ENCODE measurements around the gene BHLHA15.

The BHLHA15 gene

GRCh38 chr7:98213888-98214810, 2.9 kb downstream of the BHLHA15 start:
- H2BK5ac ChIP-seq (ENCODE audit: low read depth, low read length, poor library complexity): no peak overlapping the region
- no peaks in the 10 kb centered on the region for H3K79me2 ChIP-seq (ENCODE audit: control insufficient read depth, insufficient read depth, low read length, poor library complexity)
- no peak overlapping the region for H3K9ac ChIP-seq (ENCODE audit: low read length)
- H3K14ac ChIP-seq (ENCODE audit: low read length): no peak overlapping the region
- no peak overlapping the region for H2AFZ ChIP-seq (ENCODE audit: insufficient read depth, low read length, poor library complexity)
- DNase-seq: peak; percentile 40 to 65
- no peak overlapping the region for H3K23ac ChIP-seq (ENCODE audit: low read length)
- H2BK12ac ChIP-seq (ENCODE audit: low read length): no peak overlapping the region
- H2AK5ac ChIP-seq (ENCODE audit: low read length): no peak overlapping the region
- H2BK120ac ChIP-seq (ENCODE audit: insufficient read depth, low read length, poor library complexity): no peak overlapping the region
- H3K18ac ChIP-seq (ENCODE audit: low read length): no peak overlapping the region
- no peak overlapping the region for H3K4me2 ChIP-seq (ENCODE audit: low read length)
- no peak overlapping the region for H4K91ac ChIP-seq (ENCODE audit: low read depth, low read length)
- no peak overlapping the region for H3K4me3 ChIP-seq (ENCODE audit: low read depth, low read length)
- WGBS (ENCODE audit: extremely low coverage, insufficient coverage, insufficient read length): no CpG with 5 or more reads among the region's 25 CpGs
- H3K36me3 ChIP-seq (ENCODE audit: control insufficient read depth in 1 of 2, insufficient read depth in 2 of 2, low read length in 2 of 2): peaks cover 0 to 3% of the 10 kb centered on the region in 2 experiments
- H3K4me1 ChIP-seq (ENCODE audit: control insufficient read depth in 1 of 2, insufficient read depth in 2 of 2, low read length in 2 of 2): peaks cover 7 to 8% of the 10 kb centered on the region in 2 experiments
- no peak overlapping the region for H4K8ac ChIP-seq (ENCODE audit: low read depth, low read length)
- peak overlapping the region; percentile 43 for H4K12ac ChIP-seq (ENCODE audit: low read depth, low read length)
- no peaks in the 10 kb centered on the region for H3K27me3 ChIP-seq (ENCODE audit: insufficient read depth, low read length)
- no peaks in the 10 kb centered on the region for H3K79me1 ChIP-seq (ENCODE audit: low read length)
- H3K27ac ChIP-seq (ENCODE audit: low read depth, low read length): no peak overlapping the region
- peaks cover 2% of the 10 kb centered on the region for H3K9me3 ChIP-seq (ENCODE audit: insufficient read depth, low read depth, low read length)
- H3K4ac ChIP-seq (ENCODE audit: low read depth, low read length): no peak overlapping the region

- H3K4me2 ChIP-seq (ENCODE audit: low read length): no peak overlapping the region
- H3K36me3 ChIP-seq (ENCODE audit: control insufficient read depth in 1 of 2, insufficient read depth in 2 of 2, low read length in 2 of 2): peaks cover 0 to 3% of the 10 kb centered on the region in 2 experiments
- no peaks in the 10 kb centered on the region for H3K27me3 ChIP-seq (ENCODE audit: insufficient read depth, low read length)
- H3K27ac ChIP-seq (ENCODE audit: low read depth, low read length): no peak overlapping the region
- no peak overlapping the region for H4K8ac ChIP-seq (ENCODE audit: low read depth, low read length)
- H3K4me3 ChIP-seq (ENCODE audit: low read depth, low read length): no peak overlapping the region
- peak in 1 of 2 donors; percentile 15 for DNase-seq
- no peak overlapping the region for H3K4ac ChIP-seq (ENCODE audit: low read depth, low read length)
- no peak overlapping the region for H3K18ac ChIP-seq (ENCODE audit: low read length)
- H2BK5ac ChIP-seq (ENCODE audit: low read depth, low read length, poor library complexity): no peak overlapping the region
- peaks cover 7 to 8% of the 10 kb centered on the region in 2 experiments for H3K4me1 ChIP-seq (ENCODE audit: control insufficient read depth in 1 of 2, insufficient read depth in 2 of 2, low read length in 2 of 2)
- no peak overlapping the region for H2AFZ ChIP-seq (ENCODE audit: insufficient read depth, low read length, poor library complexity)
- no peak overlapping the region for H2BK120ac ChIP-seq (ENCODE audit: insufficient read depth, low read length, poor library complexity)
- no peak overlapping the region for H2BK12ac ChIP-seq (ENCODE audit: low read length)
- H3K14ac ChIP-seq (ENCODE audit: low read length): no peak overlapping the region
- peak overlapping the region; percentile 43 for H4K12ac ChIP-seq (ENCODE audit: low read depth, low read length)
- no peak overlapping the region for H4K91ac ChIP-seq (ENCODE audit: low read depth, low read length)
- no CpG with 5 or more reads among the region's 27 CpGs for WGBS (ENCODE audit: extremely low coverage, insufficient coverage, insufficient read length)
- H2AK5ac ChIP-seq (ENCODE audit: low read length): no peak overlapping the region
- no peaks in the 10 kb centered on the region for H3K79me2 ChIP-seq (ENCODE audit: control insufficient read depth, insufficient read depth, low read length, poor library complexity)
- H3K9me3 ChIP-seq (ENCODE audit: insufficient read depth, low read depth, low read length): peaks cover 2% of the 10 kb centered on the region
- H3K79me1 ChIP-seq (ENCODE audit: low read length): no peaks in the 10 kb centered on the region
- no peak overlapping the region for H3K23ac ChIP-seq (ENCODE audit: low read length)
- H3K9ac ChIP-seq (ENCODE audit: low read length): no peak overlapping the region
Measured at GRCh38 chr7:98214811-98215321, 3.6 kb downstream of the BHLHA15 start.

GRCh38 chr7:98215561-98216495, 4.6 kb downstream of the BHLHA15 start:
- Histone ChIP-seq H3K4me1 (ENCODE audit: control insufficient read depth in 1 of 2, insufficient read depth in 2 of 2, low read length in 2 of 2) (peaks cover 5 to 7% of the 10 kb centered on the region in 2 experiments), H3K23ac (ENCODE audit: low read length) (no peak overlapping the region), H4K8ac (ENCODE audit: low read depth, low read length) (no peak overlapping the region), H2BK12ac (ENCODE audit: low read length) (no peak overlapping the region), H4K12ac (ENCODE audit: low read depth, low read length) (no peak overlapping the region), H3K9me3 (ENCODE audit: insufficient read depth, low read depth, low read length) (peaks cover 2% of the 10 kb centered on the region), H3K4me3 (ENCODE audit: low read depth, low read length) (no peak overlapping the region), H3K79me2 (ENCODE audit: control insufficient read depth, insufficient read depth, low read length, poor library complexity) (no peaks in the 10 kb centered on the region), H2AFZ (ENCODE audit: insufficient read depth, low read length, poor library complexity) (no peak overlapping the region), H3K14ac (ENCODE audit: low read length) (no peak overlapping the region), H2BK120ac (ENCODE audit: insufficient read depth, low read length, poor library complexity) (no peak overlapping the region), H3K9ac (ENCODE audit: low read length) (no peak overlapping the region), H4K91ac (ENCODE audit: low read depth, low read length) (no peak overlapping the region), H2AK5ac (ENCODE audit: low read length) (no peak overlapping the region), H3K27ac (ENCODE audit: low read depth, low read length) (no peak overlapping the region), H3K4ac (ENCODE audit: low read depth, low read length) (no peak overlapping the region), H3K36me3 (ENCODE audit: control insufficient read depth in 1 of 2, insufficient read depth in 2 of 2, low read length in 2 of 2) (peaks cover 0 to 3% of the 10 kb centered on the region in 2 experiments), H3K18ac (ENCODE audit: low read length) (no peak overlapping the region), H3K27me3 (ENCODE audit: insufficient read depth, low read length) (no peaks in the 10 kb centered on the region), H2BK5ac (ENCODE audit: low read depth, low read length, poor library complexity) (no peak overlapping the region), H3K4me2 (ENCODE audit: low read length) (no peak overlapping the region), H3K79me1 (ENCODE audit: low read length) (no peaks in the 10 kb centered on the region)
- no CpG with 5 or more reads among the region's 32 CpGs for WGBS (ENCODE audit: extremely low coverage, insufficient coverage, insufficient read length)
- peak in 1 of 2 donors; percentile 44 for DNase-seq

GRCh38 chr7:98216941-98217622, 5.8 kb downstream of the BHLHA15 start:
- Histone ChIP-seq H4K91ac (ENCODE audit: low read depth, low read length) (no peak overlapping the region), H3K23ac (ENCODE audit: low read length) (no peak overlapping the region), H2AFZ (ENCODE audit: insufficient read depth, low read length, poor library complexity) (no peak overlapping the region), H3K4me3 (ENCODE audit: low read depth, low read length) (no peak overlapping the region), H3K27ac (ENCODE audit: low read depth, low read length) (no peak overlapping the region), H4K12ac (ENCODE audit: low read depth, low read length) (peak overlapping the region; percentile 56), H2BK5ac (ENCODE audit: low read depth, low read length, poor library complexity) (no peak overlapping the region), H4K8ac (ENCODE audit: low read depth, low read length) (no peak overlapping the region), H3K4me1 (ENCODE audit: control insufficient read depth in 1 of 2, insufficient read depth in 2 of 2, low read length in 2 of 2) (peaks cover 0 to under 1% of the 10 kb centered on the region in 2 experiments), H3K9ac (ENCODE audit: low read length) (no peak overlapping the region), H3K9me3 (ENCODE audit: insufficient read depth, low read depth, low read length) (peaks cover 2% of the 10 kb centered on the region), H3K4ac (ENCODE audit: low read depth, low read length) (no peak overlapping the region), H3K18ac (ENCODE audit: low read length) (no peak overlapping the region), H3K4me2 (ENCODE audit: low read length) (no peak overlapping the region), H3K79me2 (ENCODE audit: control insufficient read depth, insufficient read depth, low read length, poor library complexity) (no peaks in the 10 kb centered on the region), H2AK5ac (ENCODE audit: low read length) (no peak overlapping the region), H3K27me3 (ENCODE audit: insufficient read depth, low read length) (no peaks in the 10 kb centered on the region), H2BK12ac (ENCODE audit: low read length) (no peak overlapping the region), H3K79me1 (ENCODE audit: low read length) (no peaks in the 10 kb centered on the region), H3K14ac (ENCODE audit: low read length) (no peak overlapping the region), H2BK120ac (ENCODE audit: insufficient read depth, low read length, poor library complexity) (no peak overlapping the region), H3K36me3 (ENCODE audit: control insufficient read depth in 1 of 2, insufficient read depth in 2 of 2, low read length in 2 of 2) (peaks cover 5 to 6% of the 10 kb centered on the region in 2 experiments)
- no CpG with 5 or more reads among the region's 24 CpGs for WGBS (ENCODE audit: extremely low coverage, insufficient coverage, insufficient read length)
- no peak for DNase-seq
